Measurements from ENCODE around the gene GRP.

The GRP gene

GRCh38 chr18:59207506-59207905, 12.5 kb upstream of the GRP start:
- H3K9me3 ChIP-seq (ENCODE audit: insufficient read depth, low read length): no peaks in the 10 kb centered on the region
- no peaks in the 10 kb centered on the region for H3K79me2 ChIP-seq (ENCODE audit: insufficient read depth, low read length)
- no peaks in the 10 kb centered on the region for H4K20me1 ChIP-seq (ENCODE audit: low read depth, low read length)
- no peak overlapping the region for H3K9ac ChIP-seq (ENCODE audit: low read length)
- no peak overlapping the region for H3K4me3 ChIP-seq (ENCODE audit: insufficient read depth, low read length, poor library complexity, severe bottlenecking)
- H2AFZ ChIP-seq (ENCODE audit: low read depth, low read length, severe bottlenecking): no peak overlapping the region
- no peak overlapping the region for H3K4me2 ChIP-seq (ENCODE audit: low read depth, low read length, poor library complexity, severe bottlenecking)
- H3K27me3 ChIP-seq (ENCODE audit: low read length): no peaks in the 10 kb centered on the region
- no peak for TF ChIP-seq EZH2phosphoT487 (conservative IDR thresholded peaks at IDR 0.05; ENCODE audit: low read length)
- TF ChIP-seq, protein P1, sequence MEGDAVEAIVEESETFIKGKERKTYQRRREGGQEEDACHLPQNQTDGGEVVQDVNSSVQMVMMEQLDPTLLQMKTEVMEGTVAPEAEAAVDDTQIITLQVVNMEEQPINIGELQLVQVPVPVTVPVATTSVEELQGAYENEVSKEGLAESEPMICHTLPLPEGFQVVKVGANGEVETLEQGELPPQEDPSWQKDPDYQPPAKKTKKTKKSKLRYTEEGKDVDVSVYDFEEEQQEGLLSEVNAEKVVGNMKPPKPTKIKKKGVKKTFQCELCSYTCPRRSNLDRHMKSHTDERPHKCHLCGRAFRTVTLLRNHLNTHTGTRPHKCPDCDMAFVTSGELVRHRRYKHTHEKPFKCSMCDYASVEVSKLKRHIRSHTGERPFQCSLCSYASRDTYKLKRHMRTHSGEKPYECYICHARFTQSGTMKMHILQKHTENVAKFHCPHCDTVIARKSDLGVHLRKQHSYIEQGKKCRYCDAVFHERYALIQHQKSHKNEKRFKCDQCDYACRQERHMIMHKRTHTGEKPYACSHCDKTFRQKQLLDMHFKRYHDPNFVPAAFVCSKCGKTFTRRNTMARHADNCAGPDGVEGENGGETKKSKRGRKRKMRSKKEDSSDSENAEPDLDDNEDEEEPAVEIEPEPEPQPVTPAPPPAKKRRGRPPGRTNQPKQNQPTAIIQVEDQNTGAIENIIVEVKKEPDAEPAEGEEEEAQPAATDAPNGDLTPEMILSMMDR (IDR thresholded peaks at IDR 0.05; ENCODE audit: insufficient read depth, low read length, poor library complexity, severe bottlenecking): no peak
- no peak overlapping the region for H3K27ac ChIP-seq (ENCODE audit: low read depth, low read length)
- H3K9me2 ChIP-seq (replicated peaks; ENCODE audit: insufficient read depth, low read length): no peaks in the 10 kb centered on the region
- H3K36me3 ChIP-seq (ENCODE audit: low read length): no peaks in the 10 kb centered on the region
- no peaks in the 10 kb centered on the region for H3F3A ChIP-seq (ENCODE audit: insufficient read depth)

GRCh38 chr18:59208602-59209125, 11.3 kb upstream of the GRP start:
- no peaks in the 10 kb centered on the region for H3F3A ChIP-seq (ENCODE audit: insufficient read depth)
- H3K27me3 ChIP-seq (ENCODE audit: low read length): no peaks in the 10 kb centered on the region
- no peak overlapping the region for H3K9ac ChIP-seq (ENCODE audit: low read length)
- H3K4me3 ChIP-seq (ENCODE audit: insufficient read depth, low read length, poor library complexity, severe bottlenecking): no peak overlapping the region
- no peaks in the 10 kb centered on the region for H3K36me3 ChIP-seq (ENCODE audit: low read length)
- no peak overlapping the region for H3K4me2 ChIP-seq (ENCODE audit: low read depth, low read length, poor library complexity, severe bottlenecking)
- no peaks in the 10 kb centered on the region for H3K9me2 ChIP-seq (replicated peaks; ENCODE audit: insufficient read depth, low read length)
- no peak overlapping the region for H2AFZ ChIP-seq (ENCODE audit: low read depth, low read length, severe bottlenecking)
- no peak overlapping the region for H3K27ac ChIP-seq (ENCODE audit: low read depth, low read length)
- H3K79me2 ChIP-seq (ENCODE audit: insufficient read depth, low read length): no peaks in the 10 kb centered on the region
- TF ChIP-seq EZH2phosphoT487 (conservative IDR thresholded peaks at IDR 0.05; ENCODE audit: low read length): no peak
- TF ChIP-seq, protein P1 (IDR thresholded peaks at IDR 0.05; ENCODE audit: insufficient read depth, low read length, poor library complexity, severe bottlenecking): no peak
- no peaks in the 10 kb centered on the region for H4K20me1 ChIP-seq (ENCODE audit: low read depth, low read length)
- H3K9me3 ChIP-seq (ENCODE audit: insufficient read depth, low read length): no peaks in the 10 kb centered on the region

DNA sequence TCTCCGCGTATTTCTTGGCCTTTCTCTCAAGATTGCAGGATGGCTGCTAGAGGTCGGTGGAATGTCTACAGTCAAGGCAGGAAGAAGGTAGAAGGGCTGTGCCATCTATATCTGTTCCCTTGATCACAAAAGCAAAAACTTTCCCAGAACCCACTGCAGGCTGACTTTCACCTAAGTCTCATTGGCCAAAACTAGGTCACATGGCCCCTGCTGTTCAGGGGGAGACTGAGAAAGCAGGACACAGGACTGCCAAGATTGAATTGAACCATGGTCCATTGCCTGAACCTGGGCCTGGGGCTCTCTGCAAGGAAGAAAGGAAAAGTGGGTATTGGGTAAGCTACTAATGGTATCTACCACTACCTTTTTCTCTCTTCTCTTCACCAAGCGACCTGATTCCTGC, 9.7 kb upstream of the GRP start:
- no peak for TF ChIP-seq EZH2phosphoT487 (conservative IDR thresholded peaks at IDR 0.05; ENCODE audit: low read length)
- TF ChIP-seq, protein P1 (IDR thresholded peaks at IDR 0.05; ENCODE audit: insufficient read depth, low read length, poor library complexity, severe bottlenecking): no peak
- H3K4me3 ChIP-seq (ENCODE audit: insufficient read depth, low read length, poor library complexity, severe bottlenecking): no peak overlapping the region
- H3K27ac ChIP-seq (ENCODE audit: low read depth, low read length): no peak overlapping the region

More for the DNA sequence above, 9.7 kb upstream of the GRP start:
- Histone ChIP-seq H3F3A (ENCODE audit: insufficient read depth) (no peaks in the 10 kb centered on the region), H3K27me3 (ENCODE audit: low read length) (no peaks in the 10 kb centered on the region), H3K36me3 (ENCODE audit: low read length) (no peaks in the 10 kb centered on the region), H2AFZ (ENCODE audit: low read depth, low read length, severe bottlenecking) (no peak overlapping the region), H3K79me2 (ENCODE audit: insufficient read depth, low read length) (no peaks in the 10 kb centered on the region), H3K9ac (ENCODE audit: low read length) (no peak overlapping the region), H3K9me2 (replicated peaks; ENCODE audit: insufficient read depth, low read length) (no peaks in the 10 kb centered on the region), H3K9me3 (ENCODE audit: insufficient read depth, low read length) (no peaks in the 10 kb centered on the region), H3K4me2 (ENCODE audit: low read depth, low read length, poor library complexity, severe bottlenecking) (no peak overlapping the region), H4K20me1 (ENCODE audit: low read depth, low read length) (no peaks in the 10 kb centered on the region)
